Skin epidermis (tissue), 12 donors: Measurements from ENCODE around the gene P2RY2.
A peak's percentile ranks its signal among the peaks of the same experiment; 100 is the strongest.

ENCODE experiments used
- H3K27ac ChIP-seq, 21 experiments: fragments of 200-600 bp; sonication (generic) in 11 of 21; one replicate each; pipeline ENCODE4 v1.5.0; 2020; ENCODE audit warnings: mild to moderate bottlenecking in 3 of 21, inconsistent platforms in 2 of 21, moderate library complexity in 2 of 21
- H3K4me3 ChIP-seq, 7 experiments: fragments of 200-600 bp; sonication (generic) in 2 of 7; one replicate each; pipeline ENCODE4 v1.5.0; 2020; ENCODE audit warnings: inconsistent platforms in 2 of 7, mild to moderate bottlenecking in 2 of 7, moderate library complexity in 1 of 7

P2RY2 gene

GRCh38 chr11:73218106-73218829 is at the start of gene P2RY2:
P2RY2 (plus strand) TSS chr11:73218281; CDS start chr11:73234160, 15,879 bp downstream.
- Histone ChIP-seq H3K4me3 (peak within 1 kb of the TSS; percentile 34 to 52 (median 43)), H3K27ac (peak within 1 kb of the TSS in 18 of 21 experiments; percentile 3 to 76 (median 50))

- H3K4me3 ChIP-seq = no peak overlapping the region
- H3K27ac ChIP-seq = no peak overlapping the region
Measured at GRCh38 chr11:73168925-73169579, 49.0 kb upstream of the P2RY2 start.

- Histone ChIP-seq H3K4me3 (no peak overlapping the region), H3K27ac (no peak overlapping the region)
Measured at GRCh38 chr11:73170140-73170539, 47.9 kb upstream of the P2RY2 start.

- H3K27ac ChIP-seq = no peak overlapping the region
Measured at GRCh38 chr11:73171436-73172161, 46.5 kb upstream of the P2RY2 start.

GRCh38 chr11:73172992-73173656 is 45.0 kb upstream of the P2RY2 start:
- H3K27ac ChIP-seq = peak overlapping the region in 1 of 21 experiments; percentile 35
- no peak overlapping the region for H3K4me3 ChIP-seq

More at GRCh38 chr11:73171436-73172161, 46.5 kb upstream of the P2RY2 start:
- H3K4me3 ChIP-seq = no peak overlapping the region

GRCh38 chr11:73173755-73174494 is 44.2 kb upstream of the P2RY2 start:
- peak overlapping the region in 1 of 21 experiments; percentile 35 for H3K27ac ChIP-seq
- H3K4me3 ChIP-seq = no peak overlapping the region

GRCh38 chr11:73174495-73174791 is 43.6 kb upstream of the P2RY2 start:
- no peak overlapping the region for H3K4me3 ChIP-seq
- no peak overlapping the region for H3K27ac ChIP-seq

GRCh38 chr11:73175551-73176144 is 42.4 kb upstream of the P2RY2 start:
- H3K27ac ChIP-seq = peak overlapping the region in 4 of 21 experiments; percentile 3 to 72 (median 20)
- H3K4me3 ChIP-seq = no peak overlapping the region

- Histone ChIP-seq H3K27ac (peak overlapping the region in 9 of 21 experiments; percentile 3 to 78 (median 33)), H3K4me3 (no peak overlapping the region)
Measured at GRCh38 chr11:73176145-73176873, 41.8 kb upstream of the P2RY2 start.

- Histone ChIP-seq H3K27ac (peak overlapping the region in 12 of 21 experiments; percentile 1 to 78 (median 32)), H3K4me3 (no peak overlapping the region)
Measured at GRCh38 chr11:73176874-73177155, 41.3 kb upstream of the P2RY2 start.

- H3K27ac ChIP-seq = peak overlapping the region in 17 of 21 experiments; percentile 1 to 78 (median 33)
Measured at GRCh38 chr11:73177380-73177777, 40.7 kb upstream of the P2RY2 start.

GRCh38 chr11:73177778-73178539 is 40.1 kb upstream of the P2RY2 start:
- H3K27ac ChIP-seq = peak overlapping the region in 16 of 21 experiments; percentile 1 to 78 (median 37)
- no peak overlapping the region for H3K4me3 ChIP-seq

More at GRCh38 chr11:73177380-73177777, 40.7 kb upstream of the P2RY2 start:
- H3K4me3 ChIP-seq = no peak overlapping the region

GRCh38 chr11:73178681-73179080 is 39.4 kb upstream of the P2RY2 start:
- H3K27ac ChIP-seq = no peak overlapping the region
- H3K4me3 ChIP-seq = no peak overlapping the region

GRCh38 chr11:73182824-73183321 is 35.2 kb upstream of the P2RY2 start:
- Histone ChIP-seq H3K4me3 (no peak overlapping the region), H3K27ac (no peak overlapping the region)

GRCh38 chr11:73184953-73185671 is 33.0 kb upstream of the P2RY2 start:
- H3K4me3 ChIP-seq = no peak overlapping the region
- H3K27ac ChIP-seq = peak overlapping the region in 17 of 21 experiments; percentile 15 to 83 (median 57)

GRCh38 chr11:73185680-73186293 is 32.3 kb upstream of the P2RY2 start:
- no peak overlapping the region for H3K4me3 ChIP-seq
- H3K27ac ChIP-seq = peak overlapping the region in 19 of 21 experiments; percentile 15 to 83 (median 54)
